CD4-positive, alpha-beta T cell treated with Interleukin-10 for 1 hour (primary cell): ENCODE measurements around the gene CD99.
"Not testable (repeated sequence)": the region's sequence is repeated elsewhere in the genome, so short reads cannot be mapped to it uniquely, and the experiment has no call there.

Experiments
- DNase-seq: peaks from one replicate; pipeline ENCODE4 v3.0.0-alpha.2; 2020

CD99 gene

GRCh38 chrX:2774776-2775175 is 83.7 kb downstream of the CD99 start:
- no peak for DNase-seq

DNA sequence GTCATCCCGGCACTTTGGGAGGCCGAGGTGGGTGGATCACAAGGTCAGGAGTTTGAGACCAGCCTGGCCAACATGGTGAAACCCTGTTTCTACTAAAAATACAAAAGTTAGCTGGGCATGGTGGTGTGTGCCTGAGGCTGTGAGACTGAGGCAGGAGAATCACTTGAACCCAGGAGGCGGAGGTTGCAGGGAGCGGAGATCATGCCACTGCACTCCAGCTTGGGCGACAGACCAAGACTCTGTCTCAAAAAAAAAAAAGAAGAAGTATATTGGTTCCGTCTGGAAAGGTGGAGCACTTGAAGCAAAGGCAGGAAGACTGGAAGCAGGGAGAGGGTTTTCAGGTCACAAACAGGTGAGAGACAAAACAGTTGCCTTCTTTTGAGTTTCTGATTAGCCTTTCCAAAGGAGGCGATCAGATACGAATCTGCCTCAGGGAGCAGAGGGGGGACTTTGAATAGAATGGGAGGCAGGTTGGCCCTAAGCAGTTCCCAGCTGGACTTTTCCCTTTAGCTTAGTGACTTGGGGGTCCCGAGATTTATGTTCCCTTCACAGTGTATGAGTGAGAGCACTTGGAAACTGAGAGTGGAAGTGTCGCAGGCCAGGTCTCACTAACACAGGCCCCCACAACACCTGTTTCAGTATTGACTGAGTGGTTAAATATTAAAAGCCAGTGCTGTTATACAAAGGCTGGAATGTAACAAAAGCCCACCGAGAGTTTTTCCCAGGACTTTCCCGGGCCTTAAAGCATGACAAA is 89.6 kb downstream of the CD99 start:
- DNase-seq, result not testable (repeated sequence)

GRCh38 chrX:2781226-2781571 is 90.1 kb downstream of the CD99 start:
- DNase-seq, result no peak

GRCh38 chrX:2781698-2782097 is 90.6 kb downstream of the CD99 start:
- no peak for DNase-seq

DNA sequence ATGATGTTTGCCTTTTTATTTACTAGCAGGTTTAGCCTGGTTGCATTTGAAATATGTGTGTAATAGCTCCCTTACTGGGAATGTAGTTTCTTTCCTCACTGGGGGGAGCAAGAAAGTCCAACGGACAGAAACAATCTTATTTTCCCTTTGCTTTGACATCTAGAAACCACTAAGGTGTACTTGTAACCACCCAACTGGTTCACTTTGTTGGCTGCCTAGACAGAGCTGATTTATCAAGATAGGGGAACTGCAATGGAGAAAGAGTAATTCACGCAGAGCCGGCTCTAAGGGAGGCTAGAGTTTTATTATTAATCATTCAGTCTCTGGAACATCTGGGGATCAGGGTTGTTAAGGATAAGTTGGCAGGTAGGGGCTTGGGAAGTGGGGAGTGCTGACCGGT is 91.1 kb downstream of the CD99 start:
- DNase-seq, result no peak

GRCh38 chrX:2782778-2783177 is 91.7 kb downstream of the CD99 start:
- DNase-seq, result no peak

DNA sequence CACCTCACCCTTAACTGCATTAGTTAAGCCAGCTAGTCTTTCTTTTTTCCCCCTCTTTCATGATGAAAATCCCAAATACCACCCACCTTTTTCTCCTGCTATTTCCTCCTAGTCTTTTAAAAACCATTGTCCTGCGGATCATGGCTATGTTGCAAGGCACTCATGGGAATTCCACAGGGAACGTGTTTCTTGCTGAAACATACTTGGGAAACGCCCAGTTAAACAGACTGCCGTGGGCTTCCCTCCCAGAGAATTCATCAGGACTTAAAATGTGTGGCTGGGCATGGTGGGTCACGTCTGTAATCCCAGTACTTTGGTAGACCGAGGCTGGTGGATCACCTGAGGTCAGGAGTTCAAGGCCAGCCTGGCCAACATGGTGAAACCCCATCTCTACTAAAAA is 92.9 kb downstream of the CD99 start:
- no peak for DNase-seq

DNA sequence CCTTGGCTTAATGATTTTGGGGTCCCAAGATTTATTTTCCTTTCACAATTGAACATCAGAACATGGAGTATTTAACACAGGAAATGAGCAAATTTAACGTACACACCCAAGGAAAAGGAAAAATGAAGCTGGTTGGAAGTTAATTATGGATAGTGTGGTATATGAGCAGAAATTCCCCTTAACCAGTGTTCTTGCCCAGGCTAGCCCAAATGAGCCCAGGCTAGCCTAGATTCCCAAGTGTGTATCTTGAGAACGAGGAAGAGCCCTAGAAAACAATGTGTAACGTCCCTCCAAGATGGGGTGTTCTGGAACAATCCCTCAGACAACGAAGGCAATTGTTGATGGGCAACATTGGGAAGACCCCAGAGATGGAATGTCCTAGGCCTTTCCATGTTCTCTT is 94.4 kb downstream of the CD99 start:
- no peak for DNase-seq

DNA sequence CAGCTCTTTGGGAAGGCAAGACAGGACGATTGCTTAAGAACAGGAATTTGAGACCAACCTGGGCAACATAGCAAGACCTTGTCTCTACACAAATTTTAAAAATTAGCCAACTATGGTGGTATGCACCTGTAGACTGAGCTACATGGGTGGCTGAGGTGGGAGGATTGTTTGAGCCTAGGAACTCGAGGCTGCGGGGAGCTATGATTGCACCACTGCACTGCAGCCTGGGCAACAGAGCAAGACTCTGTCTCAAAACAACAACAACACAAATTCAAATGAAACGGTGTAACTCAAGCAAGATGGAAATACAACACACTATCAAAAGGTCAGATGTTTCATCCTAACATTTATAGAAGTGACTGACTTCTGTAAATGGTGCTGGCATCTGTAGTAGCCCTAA is 97.9 kb downstream of the CD99 start:
- no peak for DNase-seq

- DNase-seq, result no peak
Observed at GRCh38 chrX:2789569-2789968, 98.5 kb downstream of the CD99 start.
